ENCODE results near the gene ITPRIP.

Gene ITPRIP

GRCh38 chr10:104337985-104338735 is at the start of gene ITPRIP:
TSS of gene ITPRIP (minus strand) at chr10:104338465. CDS start at chr10:104316051, 22,414 bp downstream.
- peak; percentile 30 to 82 for DNase-seq

- DNase-seq, result no peak
These were observed 49.0 kb upstream of the ITPRIP start for GRCh38 chr10:104387130-104387888.

- no peak for DNase-seq
These were observed 42.1 kb upstream of the ITPRIP start for GRCh38 chr10:104380336-104380735.

GRCh38 chr10:104376784-104377300 is 38.6 kb upstream of the ITPRIP start:
- DNase-seq, result no peak

- no peak for DNase-seq
These were observed 36.3 kb upstream of the ITPRIP start for GRCh38 chr10:104374591-104374990.

- DNase-seq, result no peak
These were observed 33.5 kb upstream of the ITPRIP start for GRCh38 chr10:104371753-104372152.

GRCh38 chr10:104368381-104368780 is 30.1 kb upstream of the ITPRIP start:
- DNase-seq, result no peak

- no peak for DNase-seq
These were observed 29.6 kb upstream of the ITPRIP start for GRCh38 chr10:104367904-104368303.

- no peak for DNase-seq
These were observed 21.5 kb upstream of the ITPRIP start for GRCh38 chr10:104359811-104360210.

GRCh38 chr10:104353325-104354048 is 15.2 kb upstream of the ITPRIP start, which contains the start of gene CFAP58:
TSS of gene CFAP58 (plus strand) at chr10:104353833. CDS start at chr10:104353898, 65 bp downstream.
- peak; percentile 28 to 58 for DNase-seq

GRCh38 chr10:104351919-104352318 is 13.7 kb upstream of the ITPRIP start:
- no peak for DNase-seq

GRCh38 chr10:104351061-104351702 is 12.9 kb upstream of the ITPRIP start:
- DNase-seq, result no peak

- peak in 1 of 2 experiments; percentile 54 for DNase-seq
These were observed 11.9 kb upstream of the ITPRIP start for GRCh38 chr10:104350127-104350635.

GRCh38 chr10:104349623-104350126 is 11.4 kb upstream of the ITPRIP start:
- no peak for DNase-seq

GRCh38 chr10:104348601-104349000 is 10.3 kb upstream of the ITPRIP start:
- DNase-seq, result no peak

- no peak for DNase-seq
These were observed 9.2 kb upstream of the ITPRIP start for GRCh38 chr10:104347295-104348045.

GRCh38 chr10:104345941-104346340 is 7.7 kb upstream of the ITPRIP start:
- DNase-seq, result no peak

GRCh38 chr10:104345515-104345914 is 7.2 kb upstream of the ITPRIP start:
- no peak for DNase-seq

- DNase-seq, result no peak
These were observed 6.0 kb upstream of the ITPRIP start for GRCh38 chr10:104344219-104344618.

GRCh38 chr10:104342941-104343411 is 4.7 kb upstream of the ITPRIP start:
- DNase-seq, result no peak

- DNase-seq, result no peak
These were observed 2.4 kb upstream of the ITPRIP start for GRCh38 chr10:104340641-104341040.
